Measurements from ENCODE around the gene PI4KA. TPM values are rescaled to one million over a fixed set of nuclear protein-coding genes. Genes with fewer than 3 reads are reported as not detected.

PI4KA gene
- total RNA-seq, 2 experiments from 2014 or later, result 46.9 to 95.7 TPM

DNA sequence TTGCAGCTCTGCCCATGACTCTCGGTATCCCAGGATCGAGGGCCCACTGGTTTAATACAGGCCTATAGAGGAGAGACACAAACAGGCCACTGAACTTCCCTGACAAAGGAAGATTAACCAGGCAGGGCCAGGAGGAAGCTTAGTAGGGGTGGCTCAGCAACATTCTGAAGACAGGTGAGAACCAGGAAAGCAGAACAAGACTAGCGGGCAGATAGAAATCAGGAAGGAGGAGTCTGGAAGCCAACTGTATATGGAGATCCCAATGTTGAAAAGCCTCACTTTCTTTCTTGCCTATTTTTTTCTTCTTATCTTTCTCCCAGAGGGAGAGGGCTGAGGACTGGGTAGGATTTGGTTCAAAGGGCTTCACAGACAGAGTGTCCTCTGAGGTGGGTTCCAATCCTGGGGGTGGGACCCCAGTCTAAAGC lies 5.4 kb downstream of the PI4KA start:
- Histone ChIP-seq H3K79me2 (ENCODE audit: insufficient read depth, low read depth, low read length) (peaks cover 83% of the 10 kb centered on the region; the same call in 1 of the 2 replicates), H3K4me2 (ENCODE audit: low read length) (no peak overlapping the region), H3K4me1 (ENCODE audit: insufficient read depth, low read length, poor library complexity, severe bottlenecking) (peaks cover 15% of the 10 kb centered on the region), H3K9me3 (ENCODE audit: low read length) (no peaks in the 10 kb centered on the region), H3K36me3 (ENCODE audit: insufficient read depth, low read length) (no peaks in the 10 kb centered on the region), H3K9me2 (ENCODE audit: insufficient read depth, low read length) (no peaks in the 10 kb centered on the region), H2AFZ (ENCODE audit: low read length) (no peak overlapping the region), H3K4me3 (ENCODE audit: low read depth, low read length, poor library complexity, severe bottlenecking) (no peak overlapping the region), H4K20me1 (ENCODE audit: insufficient read depth, low read length) (peaks cover 10% of the 10 kb centered on the region), H3K27ac (ENCODE audit: low read depth, low read length, poor library complexity, severe bottlenecking) (no peak overlapping the region)
- POLR2A ChIA-PET, result interaction anchor here (0.6 to 0.7 kb wide), 2 partner anchors 26 to 66 kb away, joined by 3 to 4 read pairs; no protein-coding TSS in a partner anchor
- TF ChIP-seq EZH2phosphoT487 (IDR thresholded peaks at IDR 0.05; ENCODE audit: borderline replicate concordance, low read depth, low read length), result no peak
- TF ChIP-seq CTCF (conservative IDR thresholded peaks at IDR 0.05; ENCODE audit: low read length), result no peak
- DNase-seq (ENCODE audit: low spot score), result no peak
- no TSS peak for BruUV-seq (replicated peaks)
- intact Hi-C loops (cut with micrococcal nuclease; ENCODE audit: unreplicated experiment), result loop anchor here (10.0 kb wide), 1 partner anchor 152 kb away; the partner anchor contains the start of gene THAP7
- CTCF ChIA-PET (ENCODE audit: unreplicated experiment), result interaction anchor here (0.7 kb wide), 1 partner anchor 896 kb away, joined by 3 read pairs; no protein-coding TSS in a partner anchor

DNA sequence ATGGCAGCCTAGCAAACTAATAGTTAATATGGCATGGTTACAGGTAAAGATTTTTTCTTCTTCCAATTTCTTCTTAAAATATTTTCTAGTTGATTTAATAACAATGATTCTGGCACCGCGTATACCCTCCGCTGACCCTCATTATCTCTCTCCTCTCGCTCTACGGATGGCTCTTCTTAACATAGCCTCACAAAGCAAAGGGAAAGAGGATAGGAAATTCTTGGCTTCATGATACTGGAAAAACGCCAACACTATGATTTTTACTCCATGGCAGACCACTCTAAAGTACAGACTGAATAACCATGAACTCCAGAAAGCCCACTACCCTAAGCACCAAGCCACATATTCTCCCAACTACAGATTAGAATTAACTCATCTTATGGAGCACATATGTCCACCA lies 6.1 kb downstream of the PI4KA start:
- H3K9me2 ChIP-seq (ENCODE audit: insufficient read depth, low read length), result no peaks in the 10 kb centered on the region
- peaks cover 11% of the 10 kb centered on the region for H3K4me1 ChIP-seq (ENCODE audit: insufficient read depth, low read length, poor library complexity, severe bottlenecking)
- H3K4me3 ChIP-seq (ENCODE audit: low read depth, low read length, poor library complexity, severe bottlenecking), result no peak overlapping the region
- intact Hi-C loops (cut with micrococcal nuclease; ENCODE audit: unreplicated experiment), result loop anchor here (10.0 kb wide), 1 partner anchor 152 kb away; the partner anchor contains the start of gene THAP7
- DNase-seq (ENCODE audit: low spot score), result no peak
- H4K20me1 ChIP-seq (ENCODE audit: insufficient read depth, low read length), result peaks cover 10% of the 10 kb centered on the region
- H3K4me2 ChIP-seq (ENCODE audit: low read length), result no peak overlapping the region
- H2AFZ ChIP-seq (ENCODE audit: low read length), result no peak overlapping the region
- TSS peak; percentile 42 for BruUV-seq (replicated peaks)
- H3K27ac ChIP-seq (ENCODE audit: low read depth, low read length, poor library complexity, severe bottlenecking), result no peak overlapping the region
- peaks cover 82% of the 10 kb centered on the region; the same call in 1 of the 2 replicates for H3K79me2 ChIP-seq (ENCODE audit: insufficient read depth, low read depth, low read length)
- no peak for TF ChIP-seq EZH2phosphoT487 (IDR thresholded peaks at IDR 0.05; ENCODE audit: borderline replicate concordance, low read depth, low read length)
- no peak for TF ChIP-seq CTCF (conservative IDR thresholded peaks at IDR 0.05; ENCODE audit: low read length)
- ChIA-PET CTCF (ENCODE audit: unreplicated experiment) (no interaction called here), POLR2A (no interaction called here)
- no peaks in the 10 kb centered on the region for H3K36me3 ChIP-seq (ENCODE audit: insufficient read depth, low read length)
- no peaks in the 10 kb centered on the region for H3K9me3 ChIP-seq (ENCODE audit: low read length)

- H3K4me1 ChIP-seq (ENCODE audit: insufficient read depth, low read length, poor library complexity, severe bottlenecking), result peaks cover 7% of the 10 kb centered on the region
- TF ChIP-seq EZH2phosphoT487 (IDR thresholded peaks at IDR 0.05; ENCODE audit: borderline replicate concordance, low read depth, low read length), result no peak
- no peak for TF ChIP-seq CTCF (conservative IDR thresholded peaks at IDR 0.05; ENCODE audit: low read length)
- ChIA-PET POLR2A (no interaction called here), CTCF (ENCODE audit: unreplicated experiment) (no interaction called here)
- no peak overlapping the region for H3K27ac ChIP-seq (ENCODE audit: low read depth, low read length, poor library complexity, severe bottlenecking)
- peak; percentile 9 for DNase-seq (ENCODE audit: low spot score)
- H2AFZ ChIP-seq (ENCODE audit: low read length), result no peak overlapping the region
- no peaks in the 10 kb centered on the region for H3K36me3 ChIP-seq (ENCODE audit: insufficient read depth, low read length)
- H3K9me2 ChIP-seq (ENCODE audit: insufficient read depth, low read length), result no peaks in the 10 kb centered on the region
- no peak overlapping the region for H3K4me3 ChIP-seq (ENCODE audit: low read depth, low read length, poor library complexity, severe bottlenecking)
- H3K9me3 ChIP-seq (ENCODE audit: low read length), result no peaks in the 10 kb centered on the region
- peaks cover 5% of the 10 kb centered on the region for H4K20me1 ChIP-seq (ENCODE audit: insufficient read depth, low read length)
- H3K79me2 ChIP-seq (ENCODE audit: insufficient read depth, low read depth, low read length), result peaks cover 82% of the 10 kb centered on the region; the same call in 1 of the 2 replicates
- BruUV-seq (replicated peaks), result no TSS peak
- H3K4me2 ChIP-seq (ENCODE audit: low read length), result no peak overlapping the region
- intact Hi-C loops (cut with micrococcal nuclease; ENCODE audit: unreplicated experiment), result loop anchor here (10.0 kb wide), 1 partner anchor 153 kb away; the partner anchor contains the start of gene THAP7
Measured at GRCh38 chr22:20852076-20852475, 6.5 kb downstream of the PI4KA start.

All from OCI-LY7 (cell line).